Activated effector memory CD4-positive, alpha-beta T cell treated with Interleukin-2 at 50 U/mL for 16 hours (primary cell): ENCODE data around the gene HOXB6.

Experiments used
- DNase-seq: peaks from one replicate; pipeline ENCODE4 v3.0.0-alpha.2; 2020

The HOXB6 gene

GRCh38 chr17:48577946-48578615, 26.7 kb downstream of the HOXB6 start, which contains the start of gene HOXB4:
TSS of gene HOXB4 (minus strand) at chr17:48578350. CDS start at chr17:48578319, 31 bp downstream.
- peak; percentile 53 for DNase-seq

GRCh38 chr17:48577330-48577945, 27.3 kb downstream of the HOXB6 start:
- no peak for DNase-seq

DNA sequence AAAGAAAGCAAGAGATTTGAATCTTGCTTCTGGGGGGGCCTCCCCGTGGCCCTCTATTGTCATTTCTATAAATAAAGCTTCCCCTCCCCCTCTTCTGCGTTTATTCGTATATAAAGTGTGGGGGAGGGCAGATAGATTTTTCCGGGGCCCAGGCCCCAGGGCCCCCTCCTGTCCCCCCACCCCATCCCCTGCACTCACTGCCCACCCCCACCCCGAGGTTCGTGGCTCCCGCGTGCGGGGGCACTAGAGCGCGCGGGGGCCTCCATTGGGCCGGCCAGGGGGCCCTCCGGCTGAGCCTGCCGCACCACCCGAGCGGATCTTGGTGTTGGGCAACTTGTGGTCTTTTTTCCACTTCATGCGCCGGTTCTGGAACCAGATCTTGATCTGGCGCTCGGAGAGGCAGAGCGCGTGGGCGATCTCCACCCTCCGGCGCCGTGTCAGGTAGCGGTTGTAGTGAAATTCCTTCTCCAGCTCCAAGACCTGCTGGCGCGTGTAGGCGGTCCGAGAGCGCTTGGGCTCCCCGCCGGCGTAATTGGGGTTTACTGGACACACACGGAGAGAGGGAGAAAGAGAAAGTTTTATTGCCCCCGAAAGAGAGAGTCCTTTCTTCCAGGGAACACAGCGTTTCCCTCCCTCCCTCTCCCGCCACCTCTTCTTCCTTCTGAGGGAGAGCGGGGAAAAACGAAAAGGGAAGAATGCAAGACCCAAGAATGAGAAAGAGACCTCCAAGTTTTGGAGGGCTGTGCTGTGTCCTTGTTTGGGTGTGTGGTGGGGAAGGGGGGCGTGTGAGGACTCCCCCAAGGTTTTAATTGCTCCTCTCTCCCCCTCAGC, 28.1 kb downstream of the HOXB6 start:
- DNase-seq: no peak

DNA sequence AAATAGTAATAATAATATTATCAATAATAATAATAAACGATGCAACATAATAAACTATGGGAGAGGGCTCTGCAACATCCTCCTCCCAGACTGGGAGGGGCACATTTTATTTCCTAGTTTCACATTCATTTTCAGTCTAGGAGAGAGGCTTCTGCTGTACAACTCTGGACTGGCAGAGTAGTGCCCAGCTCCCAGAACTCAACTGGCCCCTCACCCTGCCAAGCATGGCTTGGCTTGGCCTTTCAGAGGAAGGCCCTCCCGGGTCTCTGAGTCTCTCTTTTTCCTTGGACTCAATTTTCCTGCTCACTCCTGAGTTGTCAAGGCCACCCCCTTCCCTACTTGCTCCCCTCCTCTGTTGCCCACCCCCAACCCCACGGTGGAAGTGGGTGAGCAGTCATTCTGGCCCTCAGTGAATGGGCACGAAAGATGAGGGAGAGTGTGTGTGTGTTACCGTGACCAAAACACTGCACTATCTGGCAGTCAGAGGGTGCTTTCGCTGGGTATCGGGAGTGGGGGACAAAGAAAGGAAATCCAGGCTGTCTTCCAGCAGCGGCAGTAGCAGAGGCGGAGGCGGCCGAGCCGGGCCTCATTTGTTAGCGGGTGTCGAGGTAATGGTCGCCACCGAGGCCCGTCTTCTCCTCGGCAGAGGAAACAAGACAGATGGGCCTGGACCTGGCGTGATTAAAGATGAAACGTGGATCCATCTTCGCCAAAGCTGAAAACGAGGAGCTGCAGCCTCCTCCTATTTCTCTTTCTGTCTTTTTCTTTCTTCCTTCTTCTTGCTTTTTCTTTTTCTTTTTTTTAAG, 28.9 kb downstream of the HOXB6 start:
- no peak for DNase-seq

- DNase-seq: no peak
These were observed 29.7 kb downstream of the HOXB6 start for GRCh38 chr17:48575066-48575582.

- no peak for DNase-seq
These were observed 30.2 kb downstream of the HOXB6 start for GRCh38 chr17:48574505-48575065.

DNA sequence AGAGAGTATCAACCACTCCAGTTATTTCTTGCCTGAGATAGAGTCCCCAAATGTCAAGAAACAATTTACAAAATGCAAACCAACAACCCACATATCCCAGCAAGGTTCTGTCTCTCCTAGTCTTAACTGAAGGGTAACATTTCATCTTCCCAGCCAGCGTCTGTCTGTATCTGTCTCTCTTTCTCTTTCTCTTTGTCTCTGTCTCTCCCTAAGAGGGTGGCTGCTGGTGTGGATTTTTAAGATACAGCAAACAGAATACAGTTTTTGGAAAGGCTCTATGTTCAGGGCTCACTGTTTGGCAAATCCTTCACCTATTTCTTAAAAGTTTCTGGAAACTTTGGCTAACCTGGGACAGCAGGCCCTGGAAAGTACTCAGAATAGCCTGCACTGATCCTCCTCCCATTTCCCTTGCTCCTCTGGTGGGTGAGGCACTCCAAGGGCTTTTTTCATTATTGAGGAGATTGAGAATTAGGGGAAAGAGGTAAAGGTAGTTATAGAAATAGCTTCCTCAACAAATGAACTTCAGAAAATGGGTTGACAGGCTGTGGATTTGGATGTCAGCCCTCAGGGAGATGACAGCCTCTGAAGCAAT, 32.9 kb downstream of the HOXB6 start:
- DNase-seq: no peak

DNA sequence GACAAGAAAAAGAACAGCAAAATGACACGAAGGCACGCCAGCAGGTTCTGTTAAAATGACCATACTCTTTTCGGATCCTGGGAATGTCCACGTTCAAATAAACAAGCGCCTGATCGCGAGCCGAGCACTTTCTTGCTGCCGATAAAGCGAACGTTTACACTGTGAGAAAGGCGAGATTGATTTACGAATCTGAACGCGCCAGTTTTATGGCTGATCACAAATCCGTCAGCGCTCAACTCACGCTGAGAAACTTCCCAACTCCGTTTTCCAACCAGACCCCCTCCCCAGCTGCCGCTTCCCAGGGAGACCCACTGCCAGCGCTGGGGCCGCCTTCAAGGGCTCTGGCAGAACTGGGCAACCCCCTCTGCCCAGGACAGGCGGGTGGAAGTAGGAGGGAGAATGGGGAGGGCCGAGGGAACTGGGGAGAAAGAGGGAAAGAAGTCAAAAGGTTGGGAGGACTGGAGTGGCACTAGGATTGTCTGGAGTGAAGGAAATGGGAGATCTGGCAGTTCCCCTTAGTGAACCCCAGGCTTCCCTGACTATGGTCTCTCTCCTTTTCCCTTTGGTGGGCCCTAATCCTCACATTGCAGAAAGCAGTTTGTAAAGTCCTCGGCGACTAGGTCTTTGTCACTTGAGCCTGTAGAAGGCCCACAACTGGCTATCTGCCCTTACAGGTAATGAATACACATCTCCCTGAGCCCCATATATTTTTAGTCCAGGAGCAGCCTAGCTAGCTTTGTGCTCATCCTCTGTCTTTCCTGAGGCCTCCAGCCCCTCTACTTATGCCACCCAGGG, 33.6 kb downstream of the HOXB6 start:
- DNase-seq: no peak

- no peak for DNase-seq
These were observed 34.3 kb downstream of the HOXB6 start for GRCh38 chr17:48570325-48571023.

DNA sequence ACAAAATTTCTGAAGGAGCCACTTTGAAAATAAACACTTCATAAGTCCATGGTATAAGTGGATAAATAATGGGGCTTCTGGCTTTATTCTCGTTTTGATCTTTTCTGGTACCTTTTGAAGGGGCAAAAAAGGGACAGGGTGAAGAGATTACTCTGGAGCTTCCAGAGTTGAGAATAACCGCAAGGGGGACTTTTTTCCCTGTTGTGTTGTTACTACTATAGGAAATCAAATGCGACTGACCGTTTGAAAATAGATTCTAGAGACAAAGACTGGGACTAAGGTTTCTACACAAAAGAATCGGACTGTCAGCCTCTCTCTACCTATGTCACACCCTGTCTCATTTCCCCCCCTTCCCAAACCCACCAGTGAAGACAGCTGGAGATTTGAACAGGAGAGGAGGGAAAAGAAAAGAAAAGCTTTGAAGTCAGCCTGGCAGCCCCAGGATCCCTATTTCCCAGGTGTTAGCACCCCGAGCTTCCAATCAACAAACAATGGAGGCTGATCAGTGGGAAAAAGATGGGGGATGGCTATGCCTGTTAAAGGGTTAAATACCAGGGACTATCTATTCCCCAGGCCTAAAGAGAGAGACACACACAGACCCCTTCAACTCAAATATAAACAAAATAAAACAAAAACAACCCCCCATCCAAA, 35.0 kb downstream of the HOXB6 start:
- no peak for DNase-seq

- DNase-seq: no peak
These were observed 35.6 kb downstream of the HOXB6 start for GRCh38 chr17:48569240-48569582.

- DNase-seq: no peak
These were observed 36.1 kb downstream of the HOXB6 start for GRCh38 chr17:48568499-48569239.

DNA sequence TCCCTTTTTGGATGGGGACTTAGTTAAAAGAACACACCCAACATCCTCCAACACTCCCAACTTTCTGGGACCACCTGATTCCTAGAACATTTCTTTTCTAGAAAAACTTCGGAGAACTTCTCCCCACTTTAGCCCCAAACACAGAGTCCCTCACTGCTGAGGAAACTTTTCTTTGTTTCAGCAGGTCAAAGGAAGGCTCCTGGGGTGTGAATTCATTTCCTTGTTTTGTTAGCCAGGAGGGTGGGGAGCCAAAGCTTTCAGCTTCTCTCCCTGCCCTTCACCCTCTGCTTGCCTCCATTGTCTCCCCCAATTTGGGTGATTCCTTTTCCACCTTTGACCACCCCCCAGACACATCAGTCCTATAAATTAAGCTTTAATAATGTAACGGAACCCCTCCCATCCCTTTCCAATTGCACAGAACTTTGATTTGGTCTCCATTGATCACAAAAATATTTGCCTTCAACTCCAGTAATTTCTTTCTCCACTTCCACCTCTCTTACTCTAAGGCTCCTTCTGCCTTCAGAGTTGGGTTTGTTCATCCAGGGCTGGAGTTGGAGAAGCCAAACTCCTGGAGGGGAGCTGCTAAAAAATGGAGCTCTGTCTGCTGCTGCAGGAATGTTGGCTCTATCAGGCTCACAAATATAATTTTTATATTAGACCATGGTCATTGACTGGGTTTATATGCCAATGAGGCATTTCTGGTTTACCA, 37.0 kb downstream of the HOXB6 start:
- DNase-seq: no peak

GRCh38 chr17:48567209-48567608, 37.6 kb downstream of the HOXB6 start:
- DNase-seq: no peak

GRCh38 chr17:48566717-48567116, 38.1 kb downstream of the HOXB6 start:
- no peak for DNase-seq

DNA sequence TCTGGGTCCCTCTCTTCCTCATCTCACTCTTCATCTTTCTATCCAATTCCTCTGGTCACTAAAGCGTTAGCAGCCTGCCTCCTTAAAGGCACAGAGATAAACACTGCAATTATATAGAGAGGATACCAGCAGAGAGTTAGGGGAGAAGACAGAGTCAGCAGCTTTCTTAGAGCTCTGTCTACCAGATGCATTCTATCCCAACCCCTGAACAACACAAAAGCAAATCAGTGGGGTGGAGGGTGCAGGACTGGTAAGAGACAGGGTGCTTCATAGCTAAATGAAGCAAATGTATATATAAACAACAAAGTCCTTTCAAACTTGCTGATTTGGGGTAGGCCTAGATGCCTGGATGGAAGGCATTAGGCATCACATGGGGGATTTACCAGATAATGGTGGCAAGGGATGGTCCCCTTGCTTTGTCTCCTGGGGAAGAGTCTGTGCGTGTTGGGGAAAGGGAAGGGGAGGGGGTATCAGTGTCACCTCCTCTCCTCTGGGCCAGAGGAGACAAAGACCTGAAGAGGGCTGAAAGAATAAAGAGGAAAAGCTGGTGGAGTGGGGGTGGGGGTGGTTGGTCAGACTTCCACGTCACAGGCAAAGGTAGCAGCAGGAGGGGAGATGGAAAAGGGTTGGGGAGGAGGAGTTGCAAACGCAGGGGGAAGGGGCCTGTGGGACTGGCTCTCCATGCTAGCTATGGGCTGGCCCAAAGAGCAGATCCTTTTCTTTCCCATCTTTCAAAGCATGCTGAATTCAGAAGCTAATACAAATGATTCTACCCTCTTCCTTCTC, 38.7 kb downstream of the HOXB6 start:
- no peak for DNase-seq

DNA sequence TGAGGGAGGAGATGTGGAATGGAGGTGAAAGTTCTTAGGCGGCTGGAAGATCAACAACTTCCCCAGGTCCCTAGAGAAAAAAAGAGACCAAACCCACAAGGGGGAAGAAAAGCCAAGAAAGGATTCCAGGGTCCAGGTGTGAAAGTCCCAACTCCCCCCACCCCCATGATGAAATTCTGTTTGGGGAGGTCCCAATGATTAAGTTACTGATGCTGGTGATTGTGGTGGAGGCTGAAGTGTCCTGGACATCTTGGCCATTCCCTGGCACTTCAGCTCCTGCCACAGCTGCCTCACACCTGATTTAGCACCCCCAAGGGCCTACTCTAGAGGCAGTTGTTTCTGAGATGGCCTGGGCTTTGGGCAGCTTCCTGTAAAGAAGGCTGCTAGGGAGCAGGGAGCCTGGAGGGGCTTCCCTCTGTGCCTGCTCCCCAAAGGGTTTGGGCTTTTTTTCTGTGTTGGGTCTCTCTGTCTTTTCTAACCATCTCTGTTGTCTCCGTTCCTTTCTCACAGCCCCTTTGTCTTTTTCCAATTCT, 39.7 kb downstream of the HOXB6 start:
- DNase-seq: no peak
